Dendritic cell treated with granulocyte-macrophage colony-stimulating factor and Interleukin-4, amounts not matched to agents 40 ng/mL and 50 ng/mL, for 4 days (primary cell): Measurements from ENCODE around the gene ABCC12.

ENCODE experiments used
- H3K27ac Mint-ChIP-seq: one replicate; pipeline ENCODE4 v1.8.0; 2022; ENCODE audit warnings: mild to moderate bottlenecking, mixed read lengths
- H3K27me3 Mint-ChIP-seq: one replicate; pipeline ENCODE4 v1.8.0; 2022; ENCODE audit warnings: mild to moderate bottlenecking, mixed read lengths
- H3K36me3 Mint-ChIP-seq: one replicate; pipeline ENCODE4 v1.8.0; 2022; ENCODE audit warnings: low read depth, mixed read lengths
- H3K4me1 Mint-ChIP-seq: one replicate; pipeline ENCODE4 v1.8.0; 2022; ENCODE audit warnings: low read depth, mixed read lengths
- H3K4me3 Mint-ChIP-seq: one replicate; pipeline ENCODE4 v1.8.0; 2022; ENCODE audit warnings: mild to moderate bottlenecking, moderate library complexity, mixed read lengths
- H3K9me3 Mint-ChIP-seq: one replicate; pipeline ENCODE4 v1.8.0; 2022; ENCODE audit warnings: mixed read lengths
- intact Hi-C: fragments of 100-400 bp; cut with micrococcal nuclease; formaldehyde crosslinking; loops from one replicate; pipeline ENCODE4 v1.15.0; 2022

ABCC12 gene

GRCh38 chr16:48157794-48158193 lies 2.0 kb upstream of the ABCC12 start:
- Mint-ChIP-seq H3K27me3 (peaks cover 35% of the 10 kb centered on the region), H3K4me3 (no peak overlapping the region), H3K27ac (no peak overlapping the region), H3K36me3 (no peaks in the 10 kb centered on the region), H3K4me1 (peaks cover 5% of the 10 kb centered on the region), H3K9me3 (no peaks in the 10 kb centered on the region)
- intact Hi-C loops = loop anchor here (2.0 kb wide), 2 partner anchors 1017 to 1121 kb away; no protein-coding TSS in a partner anchor

GRCh38 chr16:48157302-48157701 lies 1.5 kb upstream of the ABCC12 start:
- H3K27me3 Mint-ChIP-seq = peaks cover 35% of the 10 kb centered on the region
- no peaks in the 10 kb centered on the region for H3K9me3 Mint-ChIP-seq
- no peak overlapping the region for H3K27ac Mint-ChIP-seq
- H3K4me3 Mint-ChIP-seq = no peak overlapping the region
- H3K36me3 Mint-ChIP-seq = no peaks in the 10 kb centered on the region
- H3K4me1 Mint-ChIP-seq = peaks cover 5% of the 10 kb centered on the region
- intact Hi-C loops = loop anchor here (2.0 kb wide), 2 partner anchors 1017 to 1121 kb away; no protein-coding TSS in a partner anchor

GRCh38 chr16:48156790-48157209 lies 1.0 kb upstream of the ABCC12 start:
- Mint-ChIP-seq H3K4me1 (peaks cover 5% of the 10 kb centered on the region), H3K27me3 (peaks cover 35% of the 10 kb centered on the region), H3K4me3 (no peak overlapping the region), H3K27ac (no peak overlapping the region), H3K9me3 (no peaks in the 10 kb centered on the region), H3K36me3 (no peaks in the 10 kb centered on the region)
- intact Hi-C loops = loop anchor here (2.0 kb wide), 2 partner anchors 1016 to 1120 kb away; no protein-coding TSS in a partner anchor

- peaks cover 38% of the 10 kb centered on the region for H3K27me3 Mint-ChIP-seq
- intact Hi-C loops = no loop called here
- H3K4me1 Mint-ChIP-seq = peaks cover 5% of the 10 kb centered on the region
- H3K36me3 Mint-ChIP-seq = no peaks in the 10 kb centered on the region
- no peak overlapping the region for H3K4me3 Mint-ChIP-seq
- H3K27ac Mint-ChIP-seq = no peak overlapping the region
- H3K9me3 Mint-ChIP-seq = peaks cover 7% of the 10 kb centered on the region
Measured at GRCh38 chr16:48153774-48154173, 2.0 kb downstream of the ABCC12 start.

GRCh38 chr16:48152226-48152625 lies 3.6 kb downstream of the ABCC12 start:
- no peaks in the 10 kb centered on the region for H3K36me3 Mint-ChIP-seq
- intact Hi-C loops = no loop called here
- H3K9me3 Mint-ChIP-seq = peaks cover 13% of the 10 kb centered on the region
- no peak overlapping the region for H3K4me3 Mint-ChIP-seq
- H3K27ac Mint-ChIP-seq = no peak overlapping the region
- no peaks in the 10 kb centered on the region for H3K4me1 Mint-ChIP-seq
- H3K27me3 Mint-ChIP-seq = peaks cover 32% of the 10 kb centered on the region

GRCh38 chr16:48150707-48151106 lies 5.1 kb downstream of the ABCC12 start:
- Mint-ChIP-seq H3K4me1 (no peaks in the 10 kb centered on the region), H3K36me3 (no peaks in the 10 kb centered on the region), H3K27ac (no peak overlapping the region), H3K9me3 (peaks cover 13% of the 10 kb centered on the region), H3K4me3 (no peak overlapping the region), H3K27me3 (peaks cover 26% of the 10 kb centered on the region)
- intact Hi-C loops = no loop called here

- peaks cover 5% of the 10 kb centered on the region for H3K4me1 Mint-ChIP-seq
- peaks cover 21% of the 10 kb centered on the region for H3K27me3 Mint-ChIP-seq
- no peak overlapping the region for H3K27ac Mint-ChIP-seq
- intact Hi-C loops = no loop called here
- no peak overlapping the region for H3K4me3 Mint-ChIP-seq
- H3K36me3 Mint-ChIP-seq = no peaks in the 10 kb centered on the region
- peaks cover 13% of the 10 kb centered on the region for H3K9me3 Mint-ChIP-seq
Measured at GRCh38 chr16:48146710-48147109, 9.1 kb downstream of the ABCC12 start.

- Mint-ChIP-seq H3K27ac (no peak overlapping the region), H3K4me1 (peaks cover 5% of the 10 kb centered on the region), H3K4me3 (no peak overlapping the region), H3K9me3 (peaks cover 13% of the 10 kb centered on the region), H3K27me3 (peaks cover 19% of the 10 kb centered on the region), H3K36me3 (no peaks in the 10 kb centered on the region)
- intact Hi-C loops = no loop called here
Measured at GRCh38 chr16:48146131-48146530, 9.7 kb downstream of the ABCC12 start.

- intact Hi-C loops = no loop called here
Measured at GRCh38 chr16:48143812-48144368, 11.9 kb downstream of the ABCC12 start.

GRCh38 chr16:48140821-48141220 lies 15.0 kb downstream of the ABCC12 start:
- intact Hi-C loops = no loop called here
- H3K27ac Mint-ChIP-seq = no peak overlapping the region
- no peaks in the 10 kb centered on the region for H3K36me3 Mint-ChIP-seq
- no peaks in the 10 kb centered on the region for H3K9me3 Mint-ChIP-seq
- H3K4me1 Mint-ChIP-seq = peaks cover 5% of the 10 kb centered on the region
- peaks cover 6% of the 10 kb centered on the region for H3K27me3 Mint-ChIP-seq
- H3K4me3 Mint-ChIP-seq = no peak overlapping the region

More at GRCh38 chr16:48143812-48144368, 11.9 kb downstream of the ABCC12 start:
- no peaks in the 10 kb centered on the region for H3K36me3 Mint-ChIP-seq
- peaks cover 5% of the 10 kb centered on the region for H3K4me1 Mint-ChIP-seq
- no peak overlapping the region for H3K4me3 Mint-ChIP-seq
- H3K9me3 Mint-ChIP-seq = peaks cover 7% of the 10 kb centered on the region
- H3K27me3 Mint-ChIP-seq = peaks cover 14% of the 10 kb centered on the region
- no peak overlapping the region for H3K27ac Mint-ChIP-seq

- no peak overlapping the region for H3K4me3 Mint-ChIP-seq
- H3K9me3 Mint-ChIP-seq = no peaks in the 10 kb centered on the region
- H3K27me3 Mint-ChIP-seq = peaks cover 6% of the 10 kb centered on the region
- H3K27ac Mint-ChIP-seq = no peak overlapping the region
- no peaks in the 10 kb centered on the region for H3K36me3 Mint-ChIP-seq
- intact Hi-C loops = no loop called here
- H3K4me1 Mint-ChIP-seq = peaks cover 5% of the 10 kb centered on the region
Measured at GRCh38 chr16:48139517-48139916, 16.3 kb downstream of the ABCC12 start.

- Mint-ChIP-seq H3K27me3 (peaks cover 5% of the 10 kb centered on the region), H3K9me3 (no peaks in the 10 kb centered on the region), H3K27ac (no peak overlapping the region), H3K36me3 (no peaks in the 10 kb centered on the region), H3K4me1 (no peaks in the 10 kb centered on the region), H3K4me3 (no peak overlapping the region)
- intact Hi-C loops = no loop called here
Measured at GRCh38 chr16:48138543-48138942, 17.2 kb downstream of the ABCC12 start.

GRCh38 chr16:48137822-48138221 lies 18.0 kb downstream of the ABCC12 start:
- H3K9me3 Mint-ChIP-seq = no peaks in the 10 kb centered on the region
- no peaks in the 10 kb centered on the region for H3K4me1 Mint-ChIP-seq

GRCh38 chr16:48136547-48137360 lies 19.0 kb downstream of the ABCC12 start:
- H3K9me3 Mint-ChIP-seq = no peaks in the 10 kb centered on the region
- H3K4me3 Mint-ChIP-seq = no peak overlapping the region
- peaks cover 3% of the 10 kb centered on the region for H3K27me3 Mint-ChIP-seq
- intact Hi-C loops = no loop called here
- no peak overlapping the region for H3K27ac Mint-ChIP-seq
- H3K36me3 Mint-ChIP-seq = no peaks in the 10 kb centered on the region
- H3K4me1 Mint-ChIP-seq = no peaks in the 10 kb centered on the region

More at GRCh38 chr16:48137822-48138221, 18.0 kb downstream of the ABCC12 start:
- Mint-ChIP-seq H3K4me3 (no peak overlapping the region), H3K27ac (no peak overlapping the region), H3K27me3 (peaks cover 3% of the 10 kb centered on the region), H3K36me3 (no peaks in the 10 kb centered on the region)
- intact Hi-C loops = no loop called here
